ENCODE data around the gene SMURF2. TPM values are rescaled to one million over a fixed set of nuclear protein-coding genes. Genes with fewer than 3 reads are reported as not detected.

Gene SMURF2
- total and polyA plus RNA-seq, 9 of the 15 experiments (the other 6 are each of a cell fraction or from before 2014, with no cell fraction given), result 3.8 to 22.0 (median 14.8) TPM

DNA sequence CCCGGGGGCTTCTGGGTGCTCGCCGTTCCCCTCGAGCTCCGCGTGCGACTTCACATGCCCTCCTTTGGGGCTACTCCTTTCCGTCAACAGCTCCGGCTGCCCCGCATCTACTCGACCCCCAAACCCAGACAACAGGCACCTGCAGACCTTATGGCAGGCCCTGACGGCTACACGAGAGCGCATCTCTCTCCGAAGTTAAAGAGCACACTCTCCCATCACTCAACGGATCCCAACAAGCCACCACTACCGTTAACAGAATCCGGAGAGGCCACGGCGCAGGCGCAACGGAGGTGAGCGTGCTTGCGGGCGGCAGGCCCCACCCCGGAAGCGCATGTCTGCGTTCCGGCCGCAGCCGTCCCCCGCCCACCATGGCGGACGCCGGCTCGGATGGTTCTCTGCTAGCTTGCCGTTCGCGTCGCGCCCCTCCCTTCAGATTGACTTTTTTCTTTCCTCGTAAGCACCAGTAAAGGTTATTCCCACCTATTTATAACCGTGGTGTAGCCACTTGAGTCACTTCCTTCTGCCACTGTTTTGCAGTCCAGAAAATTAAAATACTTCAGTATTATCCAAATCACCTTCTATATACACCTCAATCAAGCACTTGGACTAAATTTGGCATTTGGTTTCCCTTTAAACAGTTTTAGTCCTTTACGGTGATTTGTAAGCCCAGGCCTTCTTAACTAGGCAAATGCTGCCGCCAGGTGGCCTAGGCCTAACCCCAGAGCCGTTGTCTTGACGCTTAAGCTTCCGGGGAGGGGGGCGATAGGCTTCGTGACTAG lies 165.1 kb downstream of the SMURF2 start, which contains the start of gene POLG2 (continued):
- TF ChIP-seq, protein P1, sequence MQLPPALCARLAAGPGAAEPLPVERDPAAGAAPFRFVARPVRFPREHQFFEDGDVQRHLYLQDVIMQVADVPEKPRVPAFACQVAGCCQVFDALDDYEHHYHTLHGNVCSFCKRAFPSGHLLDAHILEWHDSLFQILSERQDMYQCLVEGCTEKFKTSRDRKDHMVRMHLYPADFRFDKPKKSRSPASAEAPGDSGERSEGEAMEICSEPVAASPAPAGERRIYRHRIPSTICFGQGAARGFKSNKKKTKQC (CRISPR knock-in tag; IDR thresholded peaks at IDR 0.05), result peak; percentile 17; the same call in 1 of the 2 replicates
- TF ChIP-seq CBX8 (IDR thresholded peaks at IDR 0.05; ENCODE audit: borderline replicate concordance, extremely low read depth, low read depth, low read length, poor library complexity, severe bottlenecking), result no peak
- TF ChIP-seq ZNF644 (tag; IDR thresholded peaks at IDR 0.05; ENCODE audit: low read depth), result no peak
- peak; percentile 74 to 89 for TF ChIP-seq TEAD1 (CRISPR knock-in tag; IDR thresholded peaks at IDR 0.05)
- TF ChIP-seq NCOA4 (IDR thresholded peaks at IDR 0.05; ENCODE audit: partially characterized antibody), result no peak
- peak; percentile 52; the same call in 1 of the 2 replicates for TF ChIP-seq ZNF444 (CRISPR knock-in tag; IDR thresholded peaks at IDR 0.05)
- peak; percentile 54; the same call in 1 of the 2 replicates for TF ChIP-seq NCOA6 (IDR thresholded peaks at IDR 0.05)
- TF ChIP-seq, protein P2, sequence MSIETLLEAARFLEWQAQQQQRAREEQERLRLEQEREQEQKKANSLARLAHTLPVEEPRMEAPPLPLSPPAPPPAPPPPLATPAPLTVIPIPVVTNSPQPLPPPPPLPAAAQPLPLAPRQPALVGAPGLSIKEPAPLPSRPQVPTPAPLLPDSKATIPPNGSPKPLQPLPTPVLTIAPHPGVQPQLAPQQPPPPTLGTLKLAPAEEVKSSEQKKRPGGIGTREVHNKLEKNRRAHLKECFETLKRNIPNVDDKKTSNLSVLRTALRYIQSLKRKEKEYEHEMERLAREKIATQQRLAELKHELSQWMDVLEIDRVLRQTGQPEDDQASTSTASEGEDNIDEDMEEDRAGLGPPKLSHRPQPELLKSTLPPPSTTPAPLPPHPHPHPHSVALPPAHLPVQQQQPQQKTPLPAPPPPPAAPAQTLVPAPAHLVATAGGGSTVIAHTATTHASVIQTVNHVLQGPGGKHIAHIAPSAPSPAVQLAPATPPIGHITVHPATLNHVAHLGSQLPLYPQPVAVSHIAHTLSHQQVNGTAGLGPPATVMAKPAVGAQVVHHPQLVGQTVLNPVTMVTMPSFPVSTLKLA (conservative IDR thresholded peaks at IDR 0.05), result peak; percentile 87 to 94
- no peak for TF ChIP-seq ZNF133 (CRISPR knock-in tag; IDR thresholded peaks at IDR 0.05)
- TF ChIP-seq ZNF12 (CRISPR knock-in tag; IDR thresholded peaks at IDR 0.05), result peak; percentile 43; the same call in 1 of the 2 replicates
- no peak for TF ChIP-seq ZFP36 (IDR thresholded peaks at IDR 0.05; ENCODE audit: low read depth, low read length, partially characterized antibody)
- TF ChIP-seq, protein P3, sequence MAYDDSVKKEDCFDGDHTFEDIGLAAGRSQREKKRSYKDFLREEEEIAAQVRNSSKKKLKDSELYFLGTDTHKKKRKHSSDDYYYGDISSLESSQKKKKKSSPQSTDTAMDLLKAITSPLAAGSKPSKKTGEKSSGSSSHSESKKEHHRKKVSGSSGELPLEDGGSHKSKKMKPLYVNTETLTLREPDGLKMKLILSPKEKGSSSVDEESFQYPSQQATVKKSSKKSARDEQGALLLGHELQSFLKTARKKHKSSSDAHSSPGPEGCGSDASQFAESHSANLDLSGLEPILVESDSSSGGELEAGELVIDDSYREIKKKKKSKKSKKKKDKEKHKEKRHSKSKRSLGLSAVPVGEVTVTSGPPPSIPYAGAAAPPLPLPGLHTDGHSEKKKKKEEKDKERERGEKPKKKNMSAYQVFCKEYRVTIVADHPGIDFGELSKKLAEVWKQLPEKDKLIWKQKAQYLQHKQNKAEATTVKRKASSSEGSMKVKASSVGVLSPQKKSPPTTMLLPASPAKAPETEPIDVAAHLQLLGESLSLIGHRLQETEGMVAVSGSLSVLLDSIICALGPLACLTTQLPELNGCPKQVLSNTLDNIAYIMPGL (CRISPR knock-in tag; IDR thresholded peaks at IDR 0.05), result peak; percentile 73; the same call in 1 of the 2 replicates
- no peak for TF ChIP-seq RFX7 (CRISPR knock-in tag; IDR thresholded peaks at IDR 0.05)
- peak; percentile 97 for TF ChIP-seq ILF3 (IDR thresholded peaks at IDR 0.05; ENCODE audit: borderline replicate concordance)
- TF ChIP-seq PHF20 (IDR thresholded peaks at IDR 0.05; ENCODE audit: partially characterized antibody), result peak; percentile 14
- no peak for TF ChIP-seq ZNF311 (CRISPR knock-in tag; IDR thresholded peaks at IDR 0.05)
- TF ChIP-seq ARHGAP35 (IDR thresholded peaks at IDR 0.05; ENCODE audit: partially characterized antibody), result no peak
- TF ChIP-seq ZNF561 (CRISPR knock-in tag; conservative IDR thresholded peaks at IDR 0.05), result no peak
- TF ChIP-seq, protein P4, sequence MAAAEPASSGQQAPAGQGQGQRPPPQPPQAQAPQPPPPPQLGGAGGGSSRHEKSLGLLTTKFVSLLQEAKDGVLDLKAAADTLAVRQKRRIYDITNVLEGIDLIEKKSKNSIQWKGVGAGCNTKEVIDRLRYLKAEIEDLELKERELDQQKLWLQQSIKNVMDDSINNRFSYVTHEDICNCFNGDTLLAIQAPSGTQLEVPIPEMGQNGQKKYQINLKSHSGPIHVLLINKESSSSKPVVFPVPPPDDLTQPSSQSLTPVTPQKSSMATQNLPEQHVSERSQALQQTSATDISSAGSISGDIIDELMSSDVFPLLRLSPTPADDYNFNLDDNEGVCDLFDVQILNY (CRISPR knock-in tag; IDR thresholded peaks at IDR 0.05), result no peak; the same call in 1 of the 2 replicates
- no peak for TF ChIP-seq CHD1 (IDR thresholded peaks at IDR 0.05; ENCODE audit: low read length)
- TF ChIP-seq RBM39 (optimal IDR thresholded peaks at IDR 0.05; ENCODE audit: low read depth, low read length), result peak; percentile 71
- TF ChIP-seq, protein P5, sequence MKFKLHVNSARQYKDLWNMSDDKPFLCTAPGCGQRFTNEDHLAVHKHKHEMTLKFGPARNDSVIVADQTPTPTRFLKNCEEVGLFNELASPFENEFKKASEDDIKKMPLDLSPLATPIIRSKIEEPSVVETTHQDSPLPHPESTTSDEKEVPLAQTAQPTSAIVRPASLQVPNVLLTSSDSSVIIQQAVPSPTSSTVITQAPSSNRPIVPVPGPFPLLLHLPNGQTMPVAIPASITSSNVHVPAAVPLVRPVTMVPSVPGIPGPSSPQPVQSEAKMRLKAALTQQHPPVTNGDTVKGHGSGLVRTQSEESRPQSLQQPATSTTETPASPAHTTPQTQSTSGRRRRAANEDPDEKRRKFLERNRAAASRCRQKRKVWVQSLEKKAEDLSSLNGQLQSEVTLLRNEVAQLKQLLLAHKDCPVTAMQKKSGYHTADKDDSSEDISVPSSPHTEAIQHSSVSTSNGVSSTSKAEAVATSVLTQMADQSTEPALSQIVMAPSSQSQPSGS (CRISPR knock-in tag; IDR thresholded peaks at IDR 0.05), result no peak

All from K562 (cell line).